Ishikawa (cell line): ENCODE measurements around the gene BBS9.

Experiments
- CEBPB ChIP-seq: IDR thresholded peaks from 2 replicates; pipeline ENCODE4 v1.6.1; 2012
- CREB1 ChIP-seq: IDR thresholded peaks from 2 replicates; pipeline ENCODE4 v1.6.1; 2012; ENCODE audit warnings: low read depth
- EP300 ChIP-seq: IDR thresholded peaks from 2 replicates; pipeline ENCODE4 v1.6.1; 2012; ENCODE audit warnings: borderline replicate concordance
- NFIC ChIP-seq: IDR thresholded peaks from 2 replicates; pipeline ENCODE4 v1.6.1; 2012
- RAD21 ChIP-seq: IDR thresholded peaks from 2 replicates; pipeline ENCODE4 v1.6.1; 2012; ENCODE audit warnings: low read depth
- TAF1 ChIP-seq: IDR thresholded peaks from 2 replicates; pipeline ENCODE4 v1.6.1; 2012; ENCODE audit warnings: low read depth, mild to moderate bottlenecking
- TCF12 ChIP-seq: IDR thresholded peaks from 2 replicates; pipeline ENCODE4 v1.6.1; 2012; ENCODE audit warnings: low read depth
- TF ChIP-seq, protein P1 (sequence below): IDR thresholded peaks from 2 replicates; pipeline ENCODE4 v1.6.1; 2012; ENCODE audit warnings: low read depth, mild to moderate bottlenecking
- TF ChIP-seq, protein P2 (sequence below): IDR thresholded peaks from 2 replicates; pipeline ENCODE4 v1.6.1; 2012

DNA sequence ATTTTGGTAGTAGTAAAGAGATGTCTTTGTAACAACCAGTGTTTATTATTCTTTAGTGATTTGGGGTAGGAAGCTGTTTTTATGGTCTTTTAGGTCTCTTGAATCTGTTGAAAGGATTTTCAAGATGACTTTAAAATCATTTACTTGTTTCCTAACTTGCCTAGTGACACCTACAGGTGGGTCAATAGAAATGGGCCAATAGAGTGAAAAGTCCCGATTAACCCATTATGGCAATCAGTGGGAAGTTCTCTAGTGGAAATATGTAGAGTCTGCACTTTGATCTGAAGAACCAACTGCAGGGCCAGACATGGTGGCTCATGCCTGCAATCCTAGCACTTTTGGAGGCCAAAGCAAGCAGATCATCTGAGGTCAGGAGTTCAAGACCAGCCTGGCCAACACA is 401.3 kb downstream of the BBS9 start:
- TF ChIP-seq, protein P1, sequence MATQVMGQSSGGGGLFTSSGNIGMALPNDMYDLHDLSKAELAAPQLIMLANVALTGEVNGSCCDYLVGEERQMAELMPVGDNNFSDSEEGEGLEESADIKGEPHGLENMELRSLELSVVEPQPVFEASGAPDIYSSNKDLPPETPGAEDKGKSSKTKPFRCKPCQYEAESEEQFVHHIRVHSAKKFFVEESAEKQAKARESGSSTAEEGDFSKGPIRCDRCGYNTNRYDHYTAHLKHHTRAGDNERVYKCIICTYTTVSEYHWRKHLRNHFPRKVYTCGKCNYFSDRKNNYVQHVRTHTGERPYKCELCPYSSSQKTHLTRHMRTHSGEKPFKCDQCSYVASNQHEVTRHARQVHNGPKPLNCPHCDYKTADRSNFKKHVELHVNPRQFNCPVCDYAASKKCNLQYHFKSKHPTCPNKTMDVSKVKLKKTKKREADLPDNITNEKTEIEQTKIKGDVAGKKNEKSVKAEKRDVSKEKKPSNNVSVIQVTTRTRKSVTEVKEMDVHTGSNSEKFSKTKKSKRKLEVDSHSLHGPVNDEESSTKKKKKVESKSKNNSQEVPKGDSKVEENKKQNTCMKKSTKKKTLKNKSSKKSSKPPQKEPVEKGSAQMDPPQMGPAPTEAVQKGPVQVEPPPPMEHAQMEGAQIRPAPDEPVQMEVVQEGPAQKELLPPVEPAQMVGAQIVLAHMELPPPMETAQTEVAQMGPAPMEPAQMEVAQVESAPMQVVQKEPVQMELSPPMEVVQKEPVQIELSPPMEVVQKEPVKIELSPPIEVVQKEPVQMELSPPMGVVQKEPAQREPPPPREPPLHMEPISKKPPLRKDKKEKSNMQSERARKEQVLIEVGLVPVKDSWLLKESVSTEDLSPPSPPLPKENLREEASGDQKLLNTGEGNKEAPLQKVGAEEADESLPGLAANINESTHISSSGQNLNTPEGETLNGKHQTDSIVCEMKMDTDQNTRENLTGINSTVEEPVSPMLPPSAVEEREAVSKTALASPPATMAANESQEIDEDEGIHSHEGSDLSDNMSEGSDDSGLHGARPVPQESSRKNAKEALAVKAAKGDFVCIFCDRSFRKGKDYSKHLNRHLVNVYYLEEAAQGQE, result no peak
- TF ChIP-seq EP300 (no peak), TCF12 (no peak), CREB1 (no peak), CEBPB (no peak), NFIC (no peak), TAF1 (no peak), RAD21 (no peak)
- TF ChIP-seq, protein P2, sequence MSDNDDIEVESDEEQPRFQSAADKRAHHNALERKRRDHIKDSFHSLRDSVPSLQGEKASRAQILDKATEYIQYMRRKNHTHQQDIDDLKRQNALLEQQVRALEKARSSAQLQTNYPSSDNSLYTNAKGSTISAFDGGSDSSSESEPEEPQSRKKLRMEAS, result no peak
